Endothelial cell of umbilical vein (primary cell): ENCODE measurements around the gene SRGAP3. TPM values are rescaled to one million over a fixed set of nuclear protein-coding genes. Genes with fewer than 3 reads are reported as not detected.

Source experiments
- BruUV-seq: library from RNA; stranded (reverse); fragments of 400-500 nt; replicated peaks from 2 replicates; lab custom pipeline; 2021; lab: Mats Ljungman, UMichigan
- CTCF ChIA-PET: fragments of 300-600, 350-600 bp; sonication (Branson Sonifier 250); formaldehyde crosslinking; loops from one replicate; lab custom pipeline; 2021; ENCODE audit warnings: antibody characterized with exemption, inconsistent platforms; lab: Charles Lee
- POLR2A ChIA-PET: fragments of 300-600, 350-600 bp; sonication (Branson Sonifier 250); formaldehyde crosslinking; loops from one replicate; lab custom pipeline; 2021; ENCODE audit warnings: antibody characterized with exemption, inconsistent platforms; lab: Charles Lee
- DNase-seq: peaks from one replicate; pipeline ENCODE4 v3.0.0-alpha.2; 2011; ENCODE audit warnings: low read depth, low spot score
- FAIRE-seq: peaks from 2 replicates; lab custom pipeline; 2011; peaks lifted over from hg19 to GRCh38; lab: Jason Lieb, UNC
- H2AFZ ChIP-seq: 2 replicates; pipeline ENCODE4 v1.6.0; 2012; ENCODE audit warnings: low read depth, low read length, control low read depth, inconsistent platforms
- H3K27ac ChIP-seq: 2 replicates; pipeline ENCODE4 v1.5.1; 2011; ENCODE audit warnings: low read depth, mild to moderate bottlenecking, control low read depth, low read length, moderate library complexity; ENCODE audit not compliant: insufficient read depth
- H3K27me3 ChIP-seq, 2 experiments: 2 replicates each; pipeline versions ENCODE4 v1.6.0 to v1.6.1; 2011; ENCODE audit warnings: low read length in 2 of 2, mixed read lengths in 1 of 2; ENCODE audit not compliant: control insufficient read depth in 2 of 2, insufficient read depth in 2 of 2
- H3K36me3 ChIP-seq, 2 experiments: 2 replicates in 1 of 2; 3 replicates in 1 of 2; pipeline ENCODE4 v1.5.1; 2011; ENCODE audit warnings: low read length in 2 of 2, mild to moderate bottlenecking in 1 of 2, moderate library complexity in 1 of 2; ENCODE audit not compliant: control insufficient read depth in 2 of 2, insufficient read depth in 2 of 2; ENCODE audit errors: extremely low read depth in 1 of 2
- H3K4me1 ChIP-seq: 3 replicates; pipeline ENCODE4 v1.5.1; 2011; ENCODE audit warnings: mild to moderate bottlenecking, low read length; ENCODE audit not compliant: control insufficient read depth, insufficient read depth; ENCODE audit errors: extremely low read depth
- H3K4me2 ChIP-seq: 2 replicates; pipeline ENCODE4 v1.6.1; 2011; ENCODE audit warnings: low read length, control low read depth, mixed read lengths; ENCODE audit not compliant: insufficient read depth
- H3K4me3 ChIP-seq, 3 experiments: fragments of 200-600 bp in 1 of 3; sonication (generic), shearing (Covaris generic) in 1 of 3; replicated peaks in 1 of 3; 2 replicates each; pipeline ENCODE4 v1.5.1; 2011 to 2016; ENCODE audit warnings: control low read depth in 3 of 3, low read length in 3 of 3, mild to moderate bottlenecking in 2 of 3, inconsistent platforms in 1 of 3, low read depth in 1 of 3, moderate library complexity in 1 of 3; ENCODE audit not compliant: insufficient read depth in 1 of 3
- H3K79me2 ChIP-seq: 2 replicates; pipeline ENCODE4 v1.6.0; 2012; ENCODE audit warnings: low read length, inconsistent platforms; ENCODE audit not compliant: control insufficient read depth, insufficient read depth
- H3K9ac ChIP-seq: replicated peaks from 2 replicates; pipeline ENCODE3; 2011; ENCODE audit warnings: low read length, control low read depth; ENCODE audit not compliant: insufficient read depth; ENCODE audit errors: extremely low read depth
- H3K9me1 ChIP-seq: replicated peaks from 3 replicates; pipeline ENCODE4 v1.6.0; 2011; ENCODE audit warnings: mild to moderate bottlenecking, low read length; ENCODE audit not compliant: control insufficient read depth, insufficient read depth; ENCODE audit errors: extremely low read depth
- H3K9me3 ChIP-seq: replicated peaks from 2 replicates; pipeline ENCODE4 v1.5.1; 2012; ENCODE audit warnings: low read length, inconsistent platforms; ENCODE audit not compliant: control insufficient read depth, insufficient read depth
- H4K20me1 ChIP-seq: replicated peaks from 2 replicates; pipeline ENCODE3; 2011; ENCODE audit warnings: mild to moderate bottlenecking, low read length; ENCODE audit not compliant: control insufficient read depth, insufficient read depth; ENCODE audit errors: extremely low read depth
- EZH2 ChIP-seq: IDR thresholded peaks from 2 replicates; pipeline ENCODE4 v1.6.1; 2012; ENCODE audit warnings: borderline replicate concordance, low read depth, mild to moderate bottlenecking, moderate library complexity, low read length, inconsistent platforms; ENCODE audit not compliant: severe bottlenecking
- FOS ChIP-seq: IDR thresholded peaks from 2 replicates; pipeline ENCODE4 v1.6.1; 2011; ENCODE audit warnings: mild to moderate bottlenecking, low read length, moderate library complexity, borderline replicate concordance; ENCODE audit not compliant: insufficient read depth
- GATA2 ChIP-seq: IDR thresholded peaks from 2 replicates; pipeline ENCODE4 v1.7.0; 2011; ENCODE audit warnings: low read depth, mild to moderate bottlenecking, moderate library complexity, mixed read lengths, low read length; ENCODE audit not compliant: insufficient read length, insufficient read depth
- JUN ChIP-seq: IDR thresholded peaks from 2 replicates; pipeline ENCODE4 v1.6.1; 2011; ENCODE audit warnings: borderline replicate concordance, low read depth; ENCODE audit not compliant: insufficient read length, insufficient read depth
- MYC ChIP-seq: IDR thresholded peaks from one replicate; pipeline ENCODE4 v1.6.1; 2011; ENCODE audit warnings: mild to moderate bottlenecking, low read depth, low read length
- POLR2A ChIP-seq: IDR thresholded peaks from 2 replicates; pipeline ENCODE4 v1.6.1; 2012; ENCODE audit warnings: low read depth, mild to moderate bottlenecking, control low read depth, low read length
- POLR2AphosphoS5 ChIP-seq: IDR thresholded peaks from 2 replicates; pipeline ENCODE4 v1.6.1; 2012; ENCODE audit warnings: low read depth, mild to moderate bottlenecking, control low read depth, low read length, moderate library complexity; ENCODE audit not compliant: insufficient read depth
- dilution Hi-C: fragments of 300-500 bp; cut with MboI; formaldehyde crosslinking; loops from one replicate; pipeline ENCODE4 v1.15.0; 2019; ENCODE audit warnings: low sequenced_read_pairs; ENCODE audit not compliant: extremely low pct_ligation_motif_present
- intact Hi-C: fragments of 100-400 bp; cut with micrococcal nuclease; formaldehyde crosslinking; loops from one replicate; pipeline ENCODE4 v1.10.0; 2022
- polyA plus RNA-seq, 4 experiments: library from polyadenylated mRNA; depleted of rRNA in 3 of 4; stranded (reverse) in 3 of 4; unstranded in 1 of 4; fragments of >200 nt; gene quantifications; 2 replicates each; pipeline versions ENCODE4 v1.2.1 to v1.2.3, GENCODE V29; 2011 to 2012; ENCODE audit warnings: missing spikeins in 1 of 4
- total RNA-seq: library from RNA; stranded (reverse); gene quantifications from 2 replicates; pipeline ENCODE4 v1.2.3, GENCODE V29; 2021
- TF ChIP-seq, protein P1 (sequence below): IDR thresholded peaks from 2 replicates; pipeline ENCODE4 v1.6.1; 2011; ENCODE audit not compliant: insufficient read depth, insufficient read length
- TF ChIP-seq, protein P2 (sequence below), 2 donors: IDR thresholded peaks; 1 replicate in 1 of 2; 2 replicates in 1 of 2; pipeline ENCODE4 v1.5.1; 2011; ENCODE audit warnings: low read length in 2 of 2, mild to moderate bottlenecking in 2 of 2, moderate library complexity in 2 of 2, control low read depth in 1 of 2, inconsistent platforms in 1 of 2, low read depth in 1 of 2; ENCODE audit not compliant: insufficient read depth in 1 of 2; ENCODE audit errors: extremely low read depth in 1 of 2

SRGAP3 gene
- total and polyA plus RNA-seq, 2 donors (not counting 3 experiments of a cell fraction or from before 2014, with no cell fraction given) = 0.06 TPM; not detected in 1

DNA sequence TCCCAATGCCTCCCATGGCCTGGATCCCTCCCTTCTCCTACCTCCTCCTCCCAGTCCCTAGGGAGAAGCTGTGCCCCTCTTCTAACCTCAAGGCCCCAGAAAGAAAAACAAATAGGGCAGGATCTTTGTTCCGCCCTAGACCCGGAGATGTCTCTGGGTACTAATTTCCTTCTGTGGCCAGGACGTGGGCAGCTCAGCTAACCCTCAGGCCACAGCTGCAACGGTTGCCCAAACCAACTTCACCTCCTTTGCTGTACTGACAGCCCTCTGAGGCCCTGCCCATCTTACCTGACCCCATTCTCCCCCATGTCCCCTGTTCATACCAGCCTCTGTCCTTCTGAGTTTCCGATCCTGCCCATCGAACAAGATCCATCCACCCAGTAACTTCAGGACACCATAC is 70.7 kb downstream of the SRGAP3 start:
- intact Hi-C loops (no loop called here), dilution Hi-C loops (no loop called here)
- H3K4me3 ChIP-seq = no peak overlapping the region
- no peak for DNase-seq
- TF ChIP-seq EZH2 (no peak), FOS (no peak), GATA2 (no peak), JUN (no peak), MYC (no peak), POLR2A (no peak), POLR2AphosphoS5 (no peak)
- TF ChIP-seq, protein P1, sequence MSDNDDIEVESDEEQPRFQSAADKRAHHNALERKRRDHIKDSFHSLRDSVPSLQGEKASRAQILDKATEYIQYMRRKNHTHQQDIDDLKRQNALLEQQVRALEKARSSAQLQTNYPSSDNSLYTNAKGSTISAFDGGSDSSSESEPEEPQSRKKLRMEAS = no peak
- TF ChIP-seq, protein P2, sequence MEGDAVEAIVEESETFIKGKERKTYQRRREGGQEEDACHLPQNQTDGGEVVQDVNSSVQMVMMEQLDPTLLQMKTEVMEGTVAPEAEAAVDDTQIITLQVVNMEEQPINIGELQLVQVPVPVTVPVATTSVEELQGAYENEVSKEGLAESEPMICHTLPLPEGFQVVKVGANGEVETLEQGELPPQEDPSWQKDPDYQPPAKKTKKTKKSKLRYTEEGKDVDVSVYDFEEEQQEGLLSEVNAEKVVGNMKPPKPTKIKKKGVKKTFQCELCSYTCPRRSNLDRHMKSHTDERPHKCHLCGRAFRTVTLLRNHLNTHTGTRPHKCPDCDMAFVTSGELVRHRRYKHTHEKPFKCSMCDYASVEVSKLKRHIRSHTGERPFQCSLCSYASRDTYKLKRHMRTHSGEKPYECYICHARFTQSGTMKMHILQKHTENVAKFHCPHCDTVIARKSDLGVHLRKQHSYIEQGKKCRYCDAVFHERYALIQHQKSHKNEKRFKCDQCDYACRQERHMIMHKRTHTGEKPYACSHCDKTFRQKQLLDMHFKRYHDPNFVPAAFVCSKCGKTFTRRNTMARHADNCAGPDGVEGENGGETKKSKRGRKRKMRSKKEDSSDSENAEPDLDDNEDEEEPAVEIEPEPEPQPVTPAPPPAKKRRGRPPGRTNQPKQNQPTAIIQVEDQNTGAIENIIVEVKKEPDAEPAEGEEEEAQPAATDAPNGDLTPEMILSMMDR (IDR thresholded peaks at IDR 0.05; ENCODE audit: extremely low read depth in 1 of 2, insufficient read depth in 1 of 2, low read depth in 1 of 2, low read length in 2 of 2) = no peak
- no peaks in the 10 kb centered on the region for H4K20me1 ChIP-seq
- H3K27me3 ChIP-seq = no peaks in the 10 kb centered on the region
- no peak overlapping the region for H3K9ac ChIP-seq
- no peak for FAIRE-seq
- no peaks in the 10 kb centered on the region for H3K79me2 ChIP-seq
- no peak overlapping the region for H3K4me2 ChIP-seq
- BruUV-seq = no TSS peak
- no peaks in the 10 kb centered on the region for H3K36me3 ChIP-seq
- POLR2A ChIA-PET = no interaction called here
- CTCF ChIA-PET = no interaction called here
- no peaks in the 10 kb centered on the region for H3K9me1 ChIP-seq
- H3K9me3 ChIP-seq = no peaks in the 10 kb centered on the region
- H2AFZ ChIP-seq = no peak overlapping the region
- no peaks in the 10 kb centered on the region for H3K4me1 ChIP-seq
- H3K27ac ChIP-seq = no peak overlapping the region
